K562 (cell line): ENCODE data around the gene SDC3. TPM values are rescaled to one million over a fixed set of nuclear protein-coding genes. Genes with fewer than 3 reads are reported as not detected.

Experiments used
- ATF3 ChIP-seq, 2 experiments: fragments of 450-650 bp in 1 of 2; sonication (generic) in 1 of 2; formaldehyde crosslinking in 1 of 2; IDR thresholded peaks in 1 of 2; conservative IDR thresholded peaks in 1 of 2; 2 replicates each; pipeline versions ENCODE4 v1.6.1 to v1.8.1; 2016 to 2023; ENCODE audit warnings: mild to moderate bottlenecking in 2 of 2, moderate library complexity in 2 of 2, inconsistent platforms in 1 of 2, missing genetic modification reagents in 1 of 2
- E2F3 ChIP-seq: fragments of 250-450 bp; sonication (Bioruptor Pico); IDR thresholded peaks from 2 replicates; pipeline ENCODE4 v1.4.0; 2020; ENCODE audit warnings: mild to moderate bottlenecking
- ETV1 ChIP-seq: fragments of 450-650 bp; conservative IDR thresholded peaks from 2 replicates; pipeline ENCODE4 v1.6.1; 2016; ENCODE audit warnings: missing genetic modification characterization, control low read depth, low read depth, missing compliant biosample characterization
- GTF3C2 ChIP-seq: IDR thresholded peaks from 3 replicates; pipeline ENCODE4 v1.6.1; 2011; ENCODE audit warnings: borderline replicate concordance, mild to moderate bottlenecking, moderate library complexity; ENCODE audit not compliant: insufficient read length; ENCODE audit errors: extremely low read depth
- IRF2 ChIP-seq: sonication (generic); formaldehyde crosslinking; IDR thresholded peaks from 2 replicates; pipeline ENCODE4 v1.8.1; 2022; ENCODE audit warnings: mild to moderate bottlenecking, missing genetic modification reagents
- KLF13 ChIP-seq: fragments of 450-650 bp; IDR thresholded peaks from 2 replicates; pipeline ENCODE4 v1.6.1; 2016; ENCODE audit warnings: missing genetic modification characterization, low read depth, mild to moderate bottlenecking, missing compliant biosample characterization, moderate library complexity, borderline replicate concordance
- MAZ ChIP-seq, 2 experiments: fragments of 450-650 bp in 1 of 2; sonication (generic) in 1 of 2; formaldehyde crosslinking; IDR thresholded peaks in 1 of 2; conservative IDR thresholded peaks in 1 of 2; 2 replicates each; pipeline versions ENCODE4 v1.4.0 to v1.5.0; 2020; ENCODE audit warnings: mild to moderate bottlenecking in 1 of 2, missing genetic modification reagents in 1 of 2
- MXI1 ChIP-seq: IDR thresholded peaks from 2 replicates; pipeline ENCODE4 v1.6.1; 2011; ENCODE audit warnings: low read depth, mild to moderate bottlenecking, improper control_type of control experiment, low read length
- NUFIP1 ChIP-seq: fragments of 450-650 bp; IDR thresholded peaks from 2 replicates; pipeline ENCODE4 v1.6.1; 2018; ENCODE audit not compliant: partially characterized antibody
- PRDM10 ChIP-seq: fragments of 450-650 bp; IDR thresholded peaks from 2 replicates; pipeline ENCODE4 v1.6.1; 2018; ENCODE audit not compliant: partially characterized antibody
- PTRF ChIP-seq: fragments of 450-650 bp; IDR thresholded peaks from 2 replicates; pipeline ENCODE4 v1.6.1; 2016; ENCODE audit warnings: mild to moderate bottlenecking, missing genetic modification characterization, missing compliant biosample characterization
- SRSF9 ChIP-seq: fragments of 200-400 bp; formaldehyde crosslinking; IDR thresholded peaks from 2 replicates; pipeline ENCODE4 v1.6.1; 2017; ENCODE audit warnings: low read depth, low read length, borderline replicate concordance
- STAT5B ChIP-seq: fragments of 250-450 bp; sonication (Bioruptor Pico); IDR thresholded peaks from 2 replicates; pipeline ENCODE4 v1.8.0; 2021; ENCODE audit warnings: mild to moderate bottlenecking, inconsistent platforms
- TAF7 ChIP-seq: fragments of 450-650 bp; IDR thresholded peaks from 2 replicates; pipeline ENCODE4 v1.6.1; 2016; ENCODE audit warnings: missing genetic modification characterization, missing compliant biosample characterization
- TCF7 ChIP-seq: sonication (generic); IDR thresholded peaks from 2 replicates; pipeline ENCODE4 v1.6.1; 2016; ENCODE audit warnings: antibody characterized with exemption, borderline replicate concordance
- THRAP3 ChIP-seq: fragments of 450-650 bp; IDR thresholded peaks from 2 replicates; pipeline ENCODE4 v1.6.1; 2016; ENCODE audit warnings: mild to moderate bottlenecking, inconsistent platforms, borderline replicate concordance
- ZBED1 ChIP-seq: IDR thresholded peaks from 2 replicates; pipeline ENCODE4 v1.6.1; 2014
- ZC3H4 ChIP-seq: sonication (generic); formaldehyde crosslinking; IDR thresholded peaks from 2 replicates; pipeline ENCODE4 v1.9.0; 2021; ENCODE audit warnings: missing genetic modification reagents, borderline replicate concordance
- ZC3H8 ChIP-seq: fragments of 450-650 bp; IDR thresholded peaks from 2 replicates; pipeline ENCODE4 v1.6.1; 2017
- ZNF41 ChIP-seq: fragments of 250-450 bp; sonication (Bioruptor Pico); conservative IDR thresholded peaks from 2 replicates; pipeline ENCODE4 v1.4.0; 2020; ENCODE audit warnings: mild to moderate bottlenecking
- ZZZ3 ChIP-seq: fragments of 450-650 bp; IDR thresholded peaks from 2 replicates; pipeline ENCODE4 v1.6.1; 2016; ENCODE audit warnings: antibody characterized with exemption, mild to moderate bottlenecking, moderate library complexity
- polyA plus RNA-seq, 8 experiments: library from polyadenylated mRNA; depleted of rRNA in 4 of 8; stranded (reverse) in 5 of 8; unstranded in 3 of 8; fragments of >200 nt; fragmentation: Nextera tagmentation in 2 of 8; fragmentation: Illumina TruSeq in 1 of 8; extraction: Ambion mirVana in 2 of 8; extraction: Trizol in 1 of 8; gene quantifications; 2 replicates each; pipeline versions ENCODE4 v1.2.1 to v1.2.3, GENCODE V29; 2011 to 2014; ENCODE audit warnings: inconsistent platforms in 1 of 8, missing spikeins in 1 of 8
- total RNA-seq, 7 experiments: library from RNA; depleted of rRNA in 6 of 7; stranded (reverse); fragments of >200 nt in 6 of 7; fragmentation: Illumina TruSeq in 2 of 7; extraction: Trizol in 2 of 7; gene quantifications; 2 replicates each; pipeline versions ENCODE4 v1.2.1 to v1.2.3, GENCODE V29; 2011 to 2021; ENCODE audit warnings: low replicate concordance in 1 of 7

Gene SDC3
- total and polyA plus RNA-seq, 9 of the 15 experiments (the other 6 are each of a cell fraction or from before 2014, with no cell fraction given): 0.38 to 44.1 (median 12.1) TPM

- TF ChIP-seq GTF3C2: no peak
- no peak for TF ChIP-seq PRDM10
- no peak for TF ChIP-seq STAT5B (CRISPR knock-in tag)
- TF ChIP-seq SRSF9: no peak
- TF ChIP-seq E2F3 (CRISPR knock-in tag): no peak; the same call in 1 of the 2 replicates
- TF ChIP-seq ATF3 (IDR thresholded peaks at IDR 0.05): no peak
- no peak for TF ChIP-seq ATF3 (CRISPR knock-in tag; conservative IDR thresholded peaks at IDR 0.05)
- no peak for TF ChIP-seq ZNF41 (CRISPR knock-in tag)
- no peak for TF ChIP-seq ETV1
- TF ChIP-seq PTRF: no peak
- no peak for TF ChIP-seq KLF13 (tag)
- no peak for TF ChIP-seq ZC3H4 (CRISPR knock-in tag)
- TF ChIP-seq TAF7: no peak
- TF ChIP-seq ZC3H8: no peak
- TF ChIP-seq NUFIP1: no peak
- TF ChIP-seq ZZZ3: no peak
- TF ChIP-seq THRAP3: no peak
- no peak for TF ChIP-seq MAZ (CRISPR knock-in tag; conservative IDR thresholded peaks at IDR 0.05 in 1 of 2, IDR thresholded peaks at IDR 0.05 in 1 of 2)
- TF ChIP-seq ZBED1: no peak
- TF ChIP-seq IRF2 (CRISPR knock-in tag): no peak
- TF ChIP-seq TCF7: no peak
- no peak for TF ChIP-seq MXI1
Measured at GRCh38 chr1:30899577-30900389, 8.8 kb downstream of the SDC3 start (continued).
